ENCODE data around the gene VPS37B. TPM values are rescaled to one million over a fixed set of nuclear protein-coding genes. Genes with fewer than 3 reads are reported as not detected.
A peak's percentile ranks its signal among the peaks of the same experiment; 100 is the strongest.

Gene VPS37B
- total RNA-seq, 2 experiments from 2014 or later = 97.7 to 104 TPM

DNA sequence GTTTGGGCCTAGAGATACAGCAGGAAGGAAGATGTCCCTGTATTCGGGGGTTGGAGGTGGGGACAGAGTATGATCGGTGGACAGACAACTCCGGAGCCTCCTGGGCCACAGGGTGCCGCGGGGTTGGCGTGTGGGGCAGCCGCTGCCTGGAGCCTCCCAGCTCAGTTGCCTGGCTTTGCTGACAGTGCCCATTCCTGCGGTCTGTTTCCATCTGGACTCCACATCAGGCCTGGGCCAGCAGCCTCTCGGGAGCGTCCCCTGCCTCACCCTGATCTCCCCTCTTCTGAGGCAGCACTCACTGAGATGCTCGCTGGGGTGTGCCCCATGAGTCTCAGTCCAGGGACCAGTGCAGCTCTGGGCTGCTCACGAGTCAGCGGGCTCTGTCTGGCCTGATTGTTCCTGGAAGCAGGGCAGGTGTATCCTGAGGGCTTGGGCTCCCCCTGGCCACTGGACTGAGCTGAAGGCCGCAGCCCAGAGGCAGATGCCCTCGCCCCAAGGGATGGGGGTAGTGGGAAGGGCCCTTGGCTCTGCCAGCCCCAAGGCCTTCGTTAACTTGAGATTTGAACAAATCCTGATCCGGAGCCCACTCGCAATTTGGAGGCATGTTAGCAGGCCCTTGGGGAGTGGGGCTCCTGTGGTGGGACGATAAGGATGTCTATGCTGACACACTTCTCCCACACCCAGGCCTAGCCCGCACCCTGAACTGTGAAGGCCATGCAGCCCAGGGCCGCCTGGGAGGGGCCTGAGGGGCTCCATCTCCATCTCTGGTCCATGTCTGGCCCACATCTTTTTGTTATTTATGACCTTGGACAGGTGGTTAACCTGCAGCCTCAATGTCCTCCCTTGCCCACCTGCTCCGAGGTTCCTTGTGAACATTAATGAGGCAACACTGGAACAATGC, 53.2 kb downstream of the VPS37B start:
- peaks cover 10% of the 10 kb centered on the region for H3K36me3 Mint-ChIP-seq (ENCODE audit: low read depth)
- H3K4me3 Mint-ChIP-seq = no peak overlapping the region
- DNase-seq (peak in 1 of 14 experiments; percentile 19), ATAC-seq (ENCODE audit: poor library complexity) (no peak)
- H3K9me3 ChIP-seq (ENCODE audit: control insufficient read depth in 1 of 2, insufficient read depth in 1 of 2, low read length in 2 of 2) = no peaks in the 10 kb centered on the region
- no peaks in the 10 kb centered on the region for H3K27me3 ChIP-seq (ENCODE audit: control insufficient read depth in 1 of 2, insufficient read depth in 2 of 2, low read length in 2 of 2)
- POLR2A ChIA-PET = no interaction called here
- no peak overlapping the region for H3K4me3 ChIP-seq (ENCODE audit: low read length)
- intact Hi-C loops (cut with DNase I, micrococcal nuclease) = no loop called here
- CTCF ChIA-PET = interaction anchor here (0.9 kb wide), 1 partner anchor 49 kb away, joined by 3 read pairs; no protein-coding TSS in a partner anchor
- H3K36me3 ChIP-seq (ENCODE audit: insufficient read depth, low read length) = peaks cover 14% of the 10 kb centered on the region
- no peak overlapping the region for H3K27ac ChIP-seq (ENCODE audit: low read depth in 1 of 2, low read length in 2 of 2)
- peaks cover 7% of the 10 kb centered on the region for H3K4me1 ChIP-seq (ENCODE audit: insufficient read depth, low read length)
- peak overlapping the region; percentile 62 for H3K27ac Mint-ChIP-seq
- no peaks in the 10 kb centered on the region for H3K9me3 Mint-ChIP-seq
- no peaks in the 10 kb centered on the region for H3K27me3 Mint-ChIP-seq
- peaks cover 27% of the 10 kb centered on the region for H3K4me1 Mint-ChIP-seq (ENCODE audit: low read depth)
- TF ChIP-seq, protein P1, sequence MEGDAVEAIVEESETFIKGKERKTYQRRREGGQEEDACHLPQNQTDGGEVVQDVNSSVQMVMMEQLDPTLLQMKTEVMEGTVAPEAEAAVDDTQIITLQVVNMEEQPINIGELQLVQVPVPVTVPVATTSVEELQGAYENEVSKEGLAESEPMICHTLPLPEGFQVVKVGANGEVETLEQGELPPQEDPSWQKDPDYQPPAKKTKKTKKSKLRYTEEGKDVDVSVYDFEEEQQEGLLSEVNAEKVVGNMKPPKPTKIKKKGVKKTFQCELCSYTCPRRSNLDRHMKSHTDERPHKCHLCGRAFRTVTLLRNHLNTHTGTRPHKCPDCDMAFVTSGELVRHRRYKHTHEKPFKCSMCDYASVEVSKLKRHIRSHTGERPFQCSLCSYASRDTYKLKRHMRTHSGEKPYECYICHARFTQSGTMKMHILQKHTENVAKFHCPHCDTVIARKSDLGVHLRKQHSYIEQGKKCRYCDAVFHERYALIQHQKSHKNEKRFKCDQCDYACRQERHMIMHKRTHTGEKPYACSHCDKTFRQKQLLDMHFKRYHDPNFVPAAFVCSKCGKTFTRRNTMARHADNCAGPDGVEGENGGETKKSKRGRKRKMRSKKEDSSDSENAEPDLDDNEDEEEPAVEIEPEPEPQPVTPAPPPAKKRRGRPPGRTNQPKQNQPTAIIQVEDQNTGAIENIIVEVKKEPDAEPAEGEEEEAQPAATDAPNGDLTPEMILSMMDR (IDR thresholded peaks at IDR 0.05) = no peak

DNA sequence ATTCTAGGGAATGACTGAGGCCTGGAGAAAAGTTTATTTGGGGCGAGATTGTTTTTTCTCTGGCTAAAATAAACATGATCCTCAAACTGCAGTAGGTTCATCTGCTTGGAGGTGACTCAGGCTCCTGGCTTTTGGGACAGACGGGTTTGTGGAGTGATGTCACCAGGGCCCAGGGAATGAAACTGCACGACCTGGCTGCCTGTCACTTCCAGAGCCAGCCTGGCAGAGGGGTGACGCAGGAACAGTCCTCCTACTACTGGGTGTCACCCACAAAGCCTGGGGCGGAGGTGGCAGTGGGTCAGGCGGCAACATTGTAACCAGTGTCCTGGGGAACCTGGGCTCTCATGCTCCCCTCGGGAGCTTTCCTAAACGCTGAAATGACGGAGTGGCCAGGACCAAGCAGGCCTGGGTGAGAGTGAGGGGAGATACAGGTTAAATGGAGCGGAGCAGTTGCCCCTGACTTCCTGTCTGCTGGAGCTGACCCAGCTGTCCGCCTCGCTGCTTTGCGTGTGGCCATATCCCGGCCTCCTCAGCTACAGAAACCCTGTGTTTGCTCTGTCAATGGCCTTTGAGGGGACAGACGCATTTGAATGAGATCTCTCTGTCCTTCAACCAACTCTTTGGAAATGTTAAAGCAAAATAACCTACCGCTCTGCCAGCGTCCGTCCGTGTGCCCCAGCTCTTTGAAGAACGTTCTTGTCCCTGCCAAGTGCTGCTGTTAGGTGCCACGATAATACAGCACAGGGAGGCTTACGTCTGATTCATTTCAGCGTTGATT, 54.2 kb downstream of the VPS37B start:
- DNase-seq (no peak), ATAC-seq (ENCODE audit: poor library complexity) (no peak)
- Histone ChIP-seq H3K27ac (ENCODE audit: low read depth in 1 of 2, low read length in 2 of 2) (no peak overlapping the region), H3K9me3 (ENCODE audit: control insufficient read depth in 1 of 2, insufficient read depth in 1 of 2, low read length in 2 of 2) (no peaks in the 10 kb centered on the region), H3K27me3 (ENCODE audit: control insufficient read depth in 1 of 2, insufficient read depth in 2 of 2, low read length in 2 of 2) (no peaks in the 10 kb centered on the region), H3K4me1 (ENCODE audit: insufficient read depth, low read length) (peaks cover 15% of the 10 kb centered on the region), H3K4me3 (ENCODE audit: low read length) (no peak overlapping the region), H3K36me3 (ENCODE audit: insufficient read depth, low read length) (peaks cover 14% of the 10 kb centered on the region)
- Mint-ChIP-seq H3K36me3 (ENCODE audit: low read depth) (peaks cover 14% of the 10 kb centered on the region), H3K4me1 (ENCODE audit: low read depth) (peaks cover 36% of the 10 kb centered on the region), H3K27me3 (no peaks in the 10 kb centered on the region), H3K9me3 (no peaks in the 10 kb centered on the region), H3K27ac (peak overlapping the region; percentile 62), H3K4me3 (no peak overlapping the region)
- POLR2A ChIA-PET = no interaction called here
- intact Hi-C loops (cut with DNase I, micrococcal nuclease) = no loop called here
- CTCF ChIA-PET = no interaction called here
- TF ChIP-seq, protein P1 (IDR thresholded peaks at IDR 0.05) = no peak

DNA sequence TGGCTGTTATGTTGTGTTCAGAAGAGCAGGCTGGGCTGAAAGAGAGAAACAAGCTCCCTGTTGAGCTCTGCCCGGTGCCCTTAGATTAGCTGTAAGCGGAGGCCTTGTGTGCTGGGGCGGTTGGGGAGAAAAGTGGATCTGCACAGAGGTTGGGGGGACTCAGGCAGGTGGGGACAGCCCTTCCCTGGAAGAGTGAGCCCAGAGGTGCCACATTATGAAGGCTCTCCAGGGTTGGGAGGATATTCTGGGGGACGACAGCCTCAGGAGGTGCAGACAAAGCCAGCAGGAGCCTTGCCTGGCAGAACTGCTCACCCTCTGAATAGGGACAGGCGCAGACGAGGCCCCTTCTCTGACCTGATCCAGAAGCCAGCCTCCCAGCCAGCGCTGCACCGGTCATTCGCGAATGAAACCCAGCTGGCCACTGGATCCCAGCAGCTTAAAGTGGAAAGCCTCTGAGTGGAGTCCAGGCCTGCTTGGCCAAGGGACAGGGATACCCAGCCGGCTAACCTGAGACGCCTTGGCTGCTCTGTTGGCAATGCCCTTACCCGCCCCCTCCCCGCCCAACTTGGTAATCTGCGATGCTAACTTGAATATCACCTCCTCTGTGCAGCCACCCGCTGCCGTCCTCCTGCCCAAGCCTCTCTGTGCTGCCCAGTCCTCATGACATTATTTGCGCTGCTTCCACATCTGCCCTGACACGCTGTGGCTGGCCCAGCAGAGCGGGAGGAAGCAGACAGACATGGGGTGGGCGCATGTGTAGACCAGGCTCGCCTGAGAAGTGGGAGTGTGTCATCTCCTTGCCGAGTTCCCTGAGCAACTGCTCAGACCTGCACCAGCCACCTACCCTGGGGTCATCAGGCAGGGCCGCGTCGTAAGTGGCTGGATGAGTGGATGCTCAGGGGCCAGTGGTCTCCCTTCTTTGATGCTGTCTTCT, 55.1 kb downstream of the VPS37B start:
- ChIA-PET CTCF (interaction anchor here (1.3 kb wide), 1 partner anchor 47 kb away, joined by 4 read pairs; no protein-coding TSS in a partner anchor), POLR2A (no interaction called here)
- Histone ChIP-seq H3K4me3 (ENCODE audit: low read length) (no peak overlapping the region), H3K36me3 (ENCODE audit: insufficient read depth, low read length) (peaks cover 9% of the 10 kb centered on the region), H3K9me3 (ENCODE audit: control insufficient read depth in 1 of 2, insufficient read depth in 1 of 2, low read length in 2 of 2) (no peaks in the 10 kb centered on the region), H3K27me3 (ENCODE audit: control insufficient read depth in 1 of 2, insufficient read depth in 2 of 2, low read length in 2 of 2) (no peaks in the 10 kb centered on the region), H3K4me1 (ENCODE audit: insufficient read depth, low read length) (peaks cover 20% of the 10 kb centered on the region), H3K27ac (ENCODE audit: low read depth in 1 of 2, low read length in 2 of 2) (no peak overlapping the region)
- Mint-ChIP-seq H3K4me3 (peak overlapping the region; percentile 42), H3K4me1 (ENCODE audit: low read depth) (peaks cover 43% of the 10 kb centered on the region), H3K36me3 (ENCODE audit: low read depth) (peaks cover 22% of the 10 kb centered on the region), H3K9me3 (no peaks in the 10 kb centered on the region), H3K27me3 (no peaks in the 10 kb centered on the region), H3K27ac (peak overlapping the region; percentile 53)
- intact Hi-C loops (cut with DNase I, micrococcal nuclease) = no loop called here
- TF ChIP-seq, protein P1 (IDR thresholded peaks at IDR 0.05) = no peak
- ATAC-seq (ENCODE audit: poor library complexity) (no peak), DNase-seq (no peak)

All from CD4-positive, alpha-beta T cell (primary cell).